Measurements from ENCODE around the gene PCBP3.

The PCBP3 gene

GRCh38 chr21:45634511-45635183, 8.9 kb upstream of the PCBP3 start:
- no peak for TF ChIP-seq CTCF (IDR thresholded peaks at IDR 0.05; ENCODE audit: extremely low read depth, missing control alignments)
- DNase-seq (ENCODE audit: low spot score), result no peak

- DNase-seq (ENCODE audit: low spot score), result no peak
- no peak for TF ChIP-seq CTCF (IDR thresholded peaks at IDR 0.05; ENCODE audit: extremely low read depth, missing control alignments)
Observed at GRCh38 chr21:45635271-45636151, 8.0 kb upstream of the PCBP3 start.

GRCh38 chr21:45636459-45636858, 7.1 kb upstream of the PCBP3 start:
- no peak for DNase-seq (ENCODE audit: low spot score)
- no peak for TF ChIP-seq CTCF (IDR thresholded peaks at IDR 0.05; ENCODE audit: extremely low read depth, missing control alignments)

GRCh38 chr21:45636951-45637646, 6.4 kb upstream of the PCBP3 start:
- no peak for DNase-seq (ENCODE audit: low spot score)
- no peak for TF ChIP-seq CTCF (IDR thresholded peaks at IDR 0.05; ENCODE audit: extremely low read depth, missing control alignments)

- DNase-seq (ENCODE audit: low spot score), result no peak
- TF ChIP-seq CTCF (IDR thresholded peaks at IDR 0.05; ENCODE audit: extremely low read depth, missing control alignments), result no peak
Observed at GRCh38 chr21:45637883-45638282, 5.6 kb upstream of the PCBP3 start.

- TF ChIP-seq CTCF (IDR thresholded peaks at IDR 0.05; ENCODE audit: extremely low read depth, missing control alignments), result no peak
- no peak for DNase-seq (ENCODE audit: low spot score)
Observed at GRCh38 chr21:45638707-45639106, 4.8 kb upstream of the PCBP3 start.
